ENCODE results near the gene SYCN. TPM values are rescaled to one million over a fixed set of nuclear protein-coding genes. Genes with fewer than 3 reads are reported as not detected.
"Not testable (repeated sequence)": the region's sequence is repeated elsewhere in the genome, so short reads cannot be mapped to it uniquely, and the experiment has no call there.

SYCN gene
- total and polyA plus RNA-seq, 2 of the 8 experiments (the other 6 are each of a cell fraction or from before 2014, with no cell fraction given) = not detected

- H3K4ac ChIP-seq (replicated peaks; ENCODE audit: insufficient read length, low read depth, low read length); H2BK120ac ChIP-seq (replicated peaks; ENCODE audit: low read depth, low read length); H3K14ac ChIP-seq (ENCODE audit: insufficient read length); H3K27ac ChIP-seq (ENCODE audit: low read depth, low read length); H3K36me3 ChIP-seq (ENCODE audit: control insufficient read depth in 2 of 4, insufficient read depth in 4 of 4, low read length in 3 of 4); H3K23ac ChIP-seq (ENCODE audit: insufficient read length); H2AK5ac ChIP-seq (ENCODE audit: low read depth, low read length); H4K8ac ChIP-seq (ENCODE audit: extremely low read depth, insufficient read depth, low read length); H3K4me2 ChIP-seq (ENCODE audit: insufficient read depth in 1 of 2, low read depth in 2 of 2, low read length in 2 of 2); H2BK12ac ChIP-seq (ENCODE audit: low read depth, low read length); H3K56ac ChIP-seq (replicated peaks; ENCODE audit: insufficient read length, low read depth, low read length); H2AFZ ChIP-seq (ENCODE audit: low read length); POLR2A ChIA-PET (ENCODE audit: partially characterized antibody); H3K4me3 ChIP-seq (ENCODE audit: extremely low read depth in 1 of 4, insufficient read depth in 2 of 4, low read depth in 3 of 4, low read length in 4 of 4); H3K9me3 ChIP-seq (ENCODE audit: insufficient read depth in 2 of 2, low read depth in 1 of 2, low read length in 1 of 2); H2BK15ac ChIP-seq (ENCODE audit: low read length); H4K5ac ChIP-seq (ENCODE audit: insufficient read length, low read depth, low read length); H3K79me1 ChIP-seq (ENCODE audit: low read depth, low read length); H2BK5ac ChIP-seq (ENCODE audit: low read depth, low read length); DNase-seq (ENCODE audit: low read depth in 1 of 2, low spot score in 2 of 2); H3K79me2 ChIP-seq (ENCODE audit: control insufficient read depth in 1 of 2, insufficient read depth in 2 of 2, low read length in 2 of 2); H4K20me1 ChIP-seq (replicated peaks in 1 of 2; ENCODE audit: control insufficient read depth in 1 of 2, insufficient read depth in 2 of 2, low read length in 2 of 2); H4K91ac ChIP-seq (replicated peaks; ENCODE audit: insufficient read length, low read length); H3K9ac ChIP-seq (replicated peaks in 1 of 4; ENCODE audit: extremely low read depth in 1 of 4, low read depth in 3 of 4, low read length in 3 of 4); H2BK20ac ChIP-seq (ENCODE audit: low read length); H3K23me2 ChIP-seq (ENCODE audit: low read depth, low read length); H3K18ac ChIP-seq (ENCODE audit: extremely low read depth, low read length): not testable (repeated sequence)
- peak; percentile 93 for FAIRE-seq
- WGBS, 2 experiments (ENCODE audit: extremely low coverage in 1 of 2, insufficient coverage in 1 of 2, insufficient read length in 1 of 2, insufficient replicate concordance in 2 of 2, low coverage in 1 of 2, low lambda C conversion rate in 2 of 2, missing lambda C conversion rate in 1 of 2) = no CpG with 5 or more reads among the region's 1 CpG
- peaks cover 0 to 14% (median 7%) of the 10 kb centered on the region in 4 experiments; a peak in 5 of 7 replicates for H3K4me1 ChIP-seq (replicated peaks in 1 of 4; ENCODE audit: control insufficient read depth in 3 of 4, insufficient read depth in 4 of 4, low read length in 3 of 4)
- H3K27me3 ChIP-seq (replicated peaks in 1 of 4; ENCODE audit: control insufficient read depth in 3 of 4, extremely low read depth in 1 of 4, insufficient read depth in 3 of 4, low read length in 3 of 4) = peaks cover 29 to 38% (median 35%) of the 10 kb centered on the region in 4 experiments
- CTCF ChIA-PET (ENCODE audit: partially characterized antibody) = interaction anchor here (1.4 kb wide), 1 partner anchor 81 kb away, joined by 3 read pairs; no protein-coding TSS in a partner anchor
These were observed 41.1 kb upstream of the SYCN start for GRCh38 chr19:39245166-39245565.

- H4K5ac ChIP-seq (ENCODE audit: insufficient read length, low read depth, low read length); H4K8ac ChIP-seq (ENCODE audit: extremely low read depth, insufficient read depth, low read length); H2BK120ac ChIP-seq (replicated peaks; ENCODE audit: low read depth, low read length); H3K4ac ChIP-seq (replicated peaks; ENCODE audit: insufficient read length, low read depth, low read length); H3K4me3 ChIP-seq (ENCODE audit: extremely low read depth in 1 of 4, insufficient read depth in 2 of 4, low read depth in 3 of 4, low read length in 4 of 4); DNase-seq (ENCODE audit: low read depth in 1 of 2, low spot score in 2 of 2); H3K9me3 ChIP-seq (ENCODE audit: insufficient read depth in 2 of 2, low read depth in 1 of 2, low read length in 1 of 2); H3K4me2 ChIP-seq (ENCODE audit: insufficient read depth in 1 of 2, low read depth in 2 of 2, low read length in 2 of 2); H2BK15ac ChIP-seq (ENCODE audit: low read length); H3K23me2 ChIP-seq (ENCODE audit: low read depth, low read length); H3K14ac ChIP-seq (ENCODE audit: insufficient read length); H3K18ac ChIP-seq (ENCODE audit: extremely low read depth, low read length); H2BK20ac ChIP-seq (ENCODE audit: low read length); H4K91ac ChIP-seq (replicated peaks; ENCODE audit: insufficient read length, low read length); H3K36me3 ChIP-seq (ENCODE audit: control insufficient read depth in 2 of 4, insufficient read depth in 4 of 4, low read length in 3 of 4); H2BK12ac ChIP-seq (ENCODE audit: low read depth, low read length); POLR2A ChIA-PET (ENCODE audit: partially characterized antibody); H2AK5ac ChIP-seq (ENCODE audit: low read depth, low read length); H3K23ac ChIP-seq (ENCODE audit: insufficient read length); H3K79me2 ChIP-seq (ENCODE audit: control insufficient read depth in 1 of 2, insufficient read depth in 2 of 2, low read length in 2 of 2); FAIRE-seq; H3K27ac ChIP-seq (ENCODE audit: low read depth, low read length); H2AFZ ChIP-seq (ENCODE audit: low read length); H2BK5ac ChIP-seq (ENCODE audit: low read depth, low read length); H3K9ac ChIP-seq (replicated peaks in 1 of 4; ENCODE audit: extremely low read depth in 1 of 4, low read depth in 3 of 4, low read length in 3 of 4); H3K79me1 ChIP-seq (ENCODE audit: low read depth, low read length); H3K56ac ChIP-seq (replicated peaks; ENCODE audit: insufficient read length, low read depth, low read length); H4K20me1 ChIP-seq (replicated peaks in 1 of 2; ENCODE audit: control insufficient read depth in 1 of 2, insufficient read depth in 2 of 2, low read length in 2 of 2): not testable (repeated sequence)
- CTCF ChIA-PET (ENCODE audit: partially characterized antibody) = interaction anchor here (1.4 kb wide), 1 partner anchor 82 kb away, joined by 3 read pairs; no protein-coding TSS in a partner anchor
- Histone ChIP-seq H3K27me3 (replicated peaks in 1 of 4; ENCODE audit: control insufficient read depth in 3 of 4, extremely low read depth in 1 of 4, insufficient read depth in 3 of 4, low read length in 3 of 4) (peaks cover 29 to 32% (median 30%) of the 10 kb centered on the region in 4 experiments), H3K4me1 (replicated peaks in 1 of 4; ENCODE audit: control insufficient read depth in 3 of 4, insufficient read depth in 4 of 4, low read length in 3 of 4) (peaks cover 0 to 14% (median 7%) of the 10 kb centered on the region in 4 experiments; a peak in 5 of 7 replicates)
- 95% methylated on average over 7 of the region's 12 CpGs; no CpG with 5 or more reads in 1 of the 2 experiments for WGBS, 2 experiments (ENCODE audit: extremely low coverage in 1 of 2, insufficient coverage in 1 of 2, insufficient read length in 1 of 2, insufficient replicate concordance in 2 of 2, low coverage in 1 of 2, low lambda C conversion rate in 2 of 2, missing lambda C conversion rate in 1 of 2)
These were observed 40.5 kb upstream of the SYCN start, which contains the start of gene IFNL3 for GRCh38 chr19:39244410-39245100. TSS of gene IFNL3 (minus strand) at chr19:39245006. CDS start at chr19:39244967, 39 bp downstream.

Measured in H1 (cell line).